HUDEP-2 (cell line): ENCODE results near the gene PLEKHA7.

Experiments used
- DNase-seq, 76 experiments: peaks; one replicate each; lab custom pipeline; 2025; ENCODE audit not compliant: unreplicated experiment in 76 of 76; lab: John Stamatoyannopoulos, UW

The PLEKHA7 gene

GRCh38 chr11:16797776-16798175, 216.4 kb downstream of the PLEKHA7 start:
- DNase-seq: no peak

DNA sequence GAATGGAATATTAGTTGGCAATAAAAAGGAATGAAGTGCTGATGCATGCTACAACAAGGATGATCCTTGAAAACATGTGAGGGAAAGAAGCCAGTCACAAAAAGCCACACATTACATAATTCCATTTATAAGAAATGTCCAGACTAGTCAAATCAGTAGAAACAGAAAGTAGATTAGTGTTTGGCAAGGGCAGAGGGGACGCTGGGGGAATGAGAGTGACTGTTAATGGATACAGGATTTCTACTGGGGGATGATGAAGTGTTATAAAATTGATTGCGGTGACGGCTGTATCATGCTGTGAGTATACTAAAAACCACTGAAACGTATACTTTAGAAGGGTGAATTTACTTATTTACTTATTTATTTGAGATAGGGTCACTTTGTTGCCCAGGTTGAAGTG, 217.9 kb downstream of the PLEKHA7 start:
- DNase-seq: no peak

GRCh38 chr11:16795146-16795545, 219.1 kb downstream of the PLEKHA7 start:
- DNase-seq: no peak

DNA sequence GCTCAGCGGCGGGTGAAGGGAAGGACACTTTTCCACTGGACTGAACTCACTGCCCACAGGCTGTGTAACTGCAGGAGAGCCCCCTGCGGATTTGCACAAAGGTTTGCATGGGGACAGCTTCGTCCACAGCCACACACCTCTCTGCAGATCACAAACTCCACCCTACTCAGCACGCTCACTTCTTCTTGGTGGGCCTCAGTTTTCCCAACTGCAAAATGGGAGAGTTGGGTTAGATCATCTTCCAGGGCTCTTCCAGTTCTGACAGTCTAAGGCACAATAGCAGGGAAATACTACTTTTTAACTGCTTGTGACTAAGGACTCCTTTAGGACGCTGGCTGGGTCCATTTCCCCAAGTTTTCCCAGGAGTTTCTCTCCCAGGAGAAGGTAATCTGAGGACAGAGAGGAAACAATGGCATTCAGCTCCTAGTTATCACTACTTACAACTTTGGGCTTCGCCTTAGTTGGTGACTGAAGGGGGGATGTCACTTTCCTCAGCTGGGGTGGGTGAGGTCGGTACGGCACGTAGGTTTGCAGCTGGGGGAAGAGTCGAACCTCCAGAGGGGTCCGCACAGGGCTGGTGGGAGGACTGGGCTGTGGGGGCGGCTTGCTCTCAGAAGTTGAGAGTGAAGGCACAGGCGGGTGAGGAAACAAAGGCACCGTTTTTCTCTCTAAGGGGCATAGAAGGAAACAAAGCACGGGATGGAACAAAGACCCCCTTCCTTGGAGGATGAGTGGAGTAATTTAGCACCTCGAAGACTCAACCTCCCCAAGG, 220.0 kb downstream of the PLEKHA7 start:
- no peak for DNase-seq

- no peak for DNase-seq
Measured at GRCh38 chr11:16793511-16793910, 220.7 kb downstream of the PLEKHA7 start.

- DNase-seq: no peak
Measured at GRCh38 chr11:16793009-16793408, 221.2 kb downstream of the PLEKHA7 start.

GRCh38 chr11:16792426-16792825, 221.8 kb downstream of the PLEKHA7 start:
- no peak for DNase-seq

DNA sequence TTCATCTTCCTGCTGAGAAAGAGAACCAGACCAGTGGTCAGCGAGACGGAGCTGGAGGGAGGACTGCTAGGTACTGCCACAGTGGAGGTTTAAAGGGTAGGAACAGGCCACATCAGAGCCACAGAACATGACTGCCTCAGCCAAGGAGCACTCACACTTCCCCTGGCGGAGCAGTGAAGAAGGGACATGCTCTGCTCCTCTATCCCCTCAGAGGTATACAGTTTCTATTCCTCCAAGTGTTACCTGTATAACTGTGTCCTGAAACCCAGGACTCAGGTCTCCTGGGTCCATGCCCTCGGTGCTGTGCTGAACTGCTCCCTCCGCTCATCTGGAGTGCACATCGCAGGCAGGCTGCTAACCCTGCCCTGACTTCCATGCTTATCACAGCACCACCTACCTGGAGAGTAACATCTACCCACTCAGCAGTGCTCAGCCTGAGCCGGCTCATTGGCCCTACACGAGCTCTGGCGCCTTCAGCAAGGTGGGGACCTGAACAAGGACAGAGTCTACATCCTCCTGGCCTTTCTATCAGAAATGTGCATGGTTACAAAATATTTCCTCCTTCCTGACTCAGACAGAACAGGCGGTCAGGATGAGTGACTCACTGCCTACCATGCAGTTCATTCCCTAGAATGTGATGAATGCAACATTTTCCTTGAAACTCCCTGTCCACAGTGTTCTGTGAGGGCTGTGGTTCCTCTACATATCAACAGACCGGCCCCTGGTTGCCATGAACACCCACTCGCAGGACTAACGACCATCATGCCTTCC, 222.8 kb downstream of the PLEKHA7 start:
- no peak for DNase-seq

- DNase-seq: no peak
Measured at GRCh38 chr11:16790486-16791190, 223.6 kb downstream of the PLEKHA7 start.

DNA sequence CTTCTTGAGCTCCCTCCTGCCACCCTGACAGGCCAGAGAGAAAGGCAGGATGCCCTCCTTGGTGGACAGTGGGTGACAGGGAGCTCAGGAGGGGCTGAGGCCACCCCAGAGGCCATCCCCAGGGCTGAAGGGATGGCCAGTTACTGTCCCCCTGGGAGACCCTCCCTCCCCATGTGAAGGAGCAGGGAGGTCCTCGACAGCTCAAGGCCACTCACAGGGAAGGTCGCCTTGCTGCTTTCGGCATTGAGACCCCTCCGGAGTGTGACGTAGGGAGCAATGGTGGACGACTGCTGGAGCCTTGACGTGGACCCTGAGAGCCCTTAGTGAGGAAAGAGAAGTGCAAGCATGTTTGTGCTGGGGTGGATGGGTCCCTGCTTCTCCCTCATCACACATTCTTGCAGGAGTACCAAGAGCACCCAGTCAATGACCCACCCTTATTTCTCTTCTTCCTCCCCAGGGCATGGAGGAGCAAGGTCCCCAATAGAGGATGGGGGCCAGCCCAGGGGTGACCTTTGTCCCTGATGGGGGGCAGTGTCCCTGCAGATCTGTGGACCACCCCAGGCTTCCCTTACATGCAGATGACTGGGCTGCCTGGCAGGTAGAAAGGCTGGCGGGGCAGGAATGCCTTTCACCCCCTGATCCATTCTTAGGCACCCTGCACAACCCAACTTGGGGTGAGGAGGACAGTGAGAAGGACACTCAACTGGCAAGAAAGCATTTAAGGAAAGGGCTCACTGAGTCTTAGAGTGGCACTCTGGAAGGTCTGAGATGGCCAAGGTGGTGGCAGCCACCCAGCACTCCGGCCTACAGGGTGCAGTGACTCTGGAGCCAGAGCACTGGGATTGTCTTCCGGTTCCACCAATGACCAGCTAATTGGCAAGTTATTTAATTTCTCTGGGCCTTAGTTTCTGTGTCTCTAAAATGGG, 224.4 kb downstream of the PLEKHA7 start:
- DNase-seq: no peak

GRCh38 chr11:16789063-16789420, 225.2 kb downstream of the PLEKHA7 start:
- no peak for DNase-seq

- DNase-seq: peak in 46 of 76 experiments; percentile 1 to 53 (median 23)
Measured at GRCh38 chr11:16788141-16789062, 225.8 kb downstream of the PLEKHA7 start.

GRCh38 chr11:16787035-16787742, 227.0 kb downstream of the PLEKHA7 start:
- no peak for DNase-seq

- DNase-seq: no peak
Measured at GRCh38 chr11:16786131-16786530, 228.1 kb downstream of the PLEKHA7 start.

- peak in 49 of 76 experiments; percentile 2 to 71 (median 24) for DNase-seq
Measured at GRCh38 chr11:16785520-16786128, 228.6 kb downstream of the PLEKHA7 start.

DNA sequence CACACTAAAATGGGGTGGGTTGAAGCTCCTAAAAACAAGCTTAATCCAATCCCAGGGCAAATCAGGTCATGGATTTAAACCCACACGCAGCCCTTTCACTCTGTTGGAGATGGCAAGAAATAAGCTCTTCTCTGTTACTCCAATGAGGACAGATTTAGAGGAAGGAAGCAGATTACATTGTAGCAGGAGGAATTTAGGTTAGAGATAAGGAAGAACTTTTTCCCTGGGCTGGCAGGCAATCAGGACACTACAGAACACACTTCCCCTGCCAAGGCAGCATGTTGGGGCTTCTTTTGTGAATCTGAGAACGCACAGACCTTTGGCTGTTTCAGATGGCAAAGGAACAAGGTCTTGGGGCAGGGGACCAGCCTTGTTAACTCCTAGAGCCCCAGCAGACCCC, 229.5 kb downstream of the PLEKHA7 start:
- no peak for DNase-seq

- no peak for DNase-seq
Measured at GRCh38 chr11:16784097-16784496, 230.1 kb downstream of the PLEKHA7 start.

DNA sequence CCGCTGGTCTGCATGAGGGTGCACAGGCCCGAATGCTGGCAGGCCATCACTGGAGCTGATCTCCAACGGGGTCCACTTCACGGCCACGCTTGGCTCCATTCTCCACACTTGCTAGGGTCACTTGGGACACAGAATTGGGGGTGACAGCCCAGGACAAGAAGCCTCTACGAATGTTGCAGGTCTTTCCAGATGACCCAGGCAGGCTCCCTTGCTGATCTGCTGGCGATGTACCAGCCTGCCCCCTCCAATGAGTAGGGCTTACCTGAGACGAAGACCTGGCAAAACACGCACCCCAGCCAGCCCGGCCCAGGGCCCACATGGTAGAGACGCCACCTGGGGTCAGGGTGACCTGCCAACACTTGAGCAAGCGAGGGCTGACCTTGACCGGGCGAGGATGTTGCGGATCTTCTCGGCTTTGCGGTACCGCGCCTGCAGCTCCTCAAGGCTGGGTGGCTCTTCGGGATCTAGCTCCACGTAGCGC, 230.9 kb downstream of the PLEKHA7 start:
- DNase-seq: no peak
